WTC11 (cell line): ENCODE measurements around the gene C17orf78. TPM values are rescaled to one million over a fixed set of nuclear protein-coding genes. Genes with fewer than 3 reads are reported as not detected.

ENCODE experiments used
- ATAC-seq: fragments of 200-7000 bp; cut with Tn5 transposase; 2 replicates; pipeline ENCODE4 v1.10.0; 2021; ENCODE audit warnings: mild to moderate bottlenecking, moderate library complexity
- CTCF ChIA-PET: fragments of 300-600 bp; sonication (Branson Sonifier 250); formaldehyde crosslinking; loops from one replicate; lab custom pipeline; 2021; ENCODE audit warnings: antibody characterized with exemption; lab: Charles Lee
- POLR2A ChIA-PET: fragments of 350-600 bp; sonication (Branson Sonifier 250); formaldehyde crosslinking; loops from one replicate; lab custom pipeline; 2021; ENCODE audit warnings: antibody characterized with exemption; lab: Charles Lee
- DNase-seq: peaks from one replicate; pipeline ENCODE4 v3.0.0; 2021; ENCODE audit warnings: low spot score
- H3K27ac Mint-ChIP-seq: 2 replicates; pipeline ENCODE4 v1.8.0; 2021; ENCODE audit warnings: mixed read lengths
- H3K27me3 Mint-ChIP-seq: 2 replicates; pipeline ENCODE4 v1.8.0; 2021; ENCODE audit warnings: low read depth, mild to moderate bottlenecking, moderate library complexity, mixed read lengths
- H3K36me3 Mint-ChIP-seq: 2 replicates; pipeline ENCODE4 v1.8.0; 2021; ENCODE audit warnings: mixed read lengths
- H3K4me1 Mint-ChIP-seq: 2 replicates; pipeline ENCODE4 v1.8.0; 2022; ENCODE audit warnings: mixed read lengths
- H3K4me3 Mint-ChIP-seq: 2 replicates; pipeline ENCODE4 v1.8.0; 2021; ENCODE audit warnings: mild to moderate bottlenecking, moderate library complexity, mixed read lengths
- H3K9me3 Mint-ChIP-seq: 2 replicates; pipeline ENCODE4 v1.8.0; 2021; ENCODE audit warnings: mixed read lengths
- CBFB ChIP-seq: sonication (generic); formaldehyde crosslinking; IDR thresholded peaks from 2 replicates; pipeline ENCODE4 v1.8.1; 2022; ENCODE audit warnings: mild to moderate bottlenecking, low read depth, missing genetic modification reagents
- ETV6 ChIP-seq: sonication (generic); formaldehyde crosslinking; IDR thresholded peaks from 2 replicates; pipeline ENCODE4 v1.8.1; 2022; ENCODE audit warnings: mild to moderate bottlenecking, missing genetic modification reagents
- GRHL2 ChIP-seq: fragments of 250-450 bp; sonication (Bioruptor Pico); IDR thresholded peaks from 2 replicates; pipeline ENCODE4 v1.8.0; 2022; ENCODE audit warnings: mild to moderate bottlenecking, moderate library complexity; ENCODE audit not compliant: insufficient replicate concordance, severe bottlenecking
- IRF2 ChIP-seq: sonication (generic); formaldehyde crosslinking; IDR thresholded peaks from 2 replicates; pipeline ENCODE4 v1.8.0; 2022; ENCODE audit warnings: low read depth, missing genetic modification reagents, borderline replicate concordance
- NFE2L1 ChIP-seq: sonication (generic); formaldehyde crosslinking; IDR thresholded peaks from 2 replicates; pipeline ENCODE4 v1.8.1; 2023; ENCODE audit warnings: missing genetic modification reagents
- NR1H2 ChIP-seq: sonication (generic); formaldehyde crosslinking; IDR thresholded peaks from 2 replicates; pipeline ENCODE4 v1.9.0; 2021; ENCODE audit warnings: mild to moderate bottlenecking, moderate library complexity, missing genetic modification reagents
- SMAD4 ChIP-seq: sonication (generic); formaldehyde crosslinking; IDR thresholded peaks from 2 replicates; pipeline ENCODE4 v1.8.0; 2022; ENCODE audit warnings: mild to moderate bottlenecking, missing genetic modification reagents
- SP1 ChIP-seq: sonication (generic); formaldehyde crosslinking; conservative IDR thresholded peaks from 2 replicates; pipeline ENCODE4 v1.8.1; 2022; ENCODE audit warnings: missing genetic modification reagents
- TP53 ChIP-seq: sonication (generic); formaldehyde crosslinking; IDR thresholded peaks from 2 replicates; pipeline ENCODE4 v1.8.1; 2023; ENCODE audit warnings: mild to moderate bottlenecking, missing genetic modification reagents
- ZNF138 ChIP-seq: sonication (generic); formaldehyde crosslinking; conservative IDR thresholded peaks from 2 replicates; pipeline ENCODE4 v1.8.1; 2022; ENCODE audit warnings: mild to moderate bottlenecking, moderate library complexity, missing genetic modification reagents
- ZNF423 ChIP-seq: fragments of 250-450 bp; sonication (Bioruptor Pico); IDR thresholded peaks from 2 replicates; pipeline ENCODE4 v2.1.2; 2022; ENCODE audit warnings: mild to moderate bottlenecking, moderate library complexity
- ZNF671 ChIP-seq: fragments of 250-450 bp; sonication (Bioruptor Pico); IDR thresholded peaks from 2 replicates; pipeline ENCODE4 v1.8.0; 2021; ENCODE audit warnings: mild to moderate bottlenecking
- total RNA-seq: library from RNA; stranded (reverse); gene quantifications from 3 replicates; pipeline ENCODE4 v1.2.3, GENCODE V29; 2021
- TF ChIP-seq, protein P1 (sequence below): sonication (generic); formaldehyde crosslinking; IDR thresholded peaks from 2 replicates; pipeline ENCODE4 v1.8.0; 2022; ENCODE audit warnings: mild to moderate bottlenecking, missing genetic modification reagents
- TF ChIP-seq, protein P2 (sequence below): sonication (generic); formaldehyde crosslinking; IDR thresholded peaks from 2 replicates; pipeline ENCODE4 v1.8.1; 2023; ENCODE audit warnings: mild to moderate bottlenecking, missing genetic modification reagents, moderate library complexity
- TF ChIP-seq, protein P3 (sequence below): fragments of 200-600 bp; IDR thresholded peaks from 2 replicates; pipeline ENCODE4 v1.8.0; 2022; ENCODE audit warnings: antibody characterized with exemption

The C17orf78 gene
- total RNA-seq, 1 experiment from 2014 or later: not detected

DNA sequence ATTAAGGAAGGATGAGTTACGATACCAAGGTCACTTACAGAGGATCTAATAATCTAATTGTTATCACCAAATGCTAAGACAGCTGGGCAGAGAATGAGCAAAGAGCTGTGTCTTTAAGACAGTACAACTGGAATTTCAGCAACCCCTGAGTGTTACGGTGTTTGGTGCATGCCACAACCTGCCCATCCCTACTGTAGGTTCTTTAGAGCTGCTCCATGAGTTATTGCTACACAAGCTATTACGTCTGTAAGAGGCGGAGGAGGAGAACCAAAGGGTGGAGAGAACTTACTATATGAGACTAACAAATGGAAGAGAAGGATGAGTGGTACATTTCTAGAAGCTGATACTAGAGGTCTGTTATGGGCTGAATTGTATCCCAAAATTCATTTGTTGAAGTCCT, 14.2 kb upstream of the C17orf78 start:
- POLR2A ChIA-PET: no interaction called here
- TF ChIP-seq ZNF423 (CRISPR knock-in tag): no peak
- TF ChIP-seq TP53 (CRISPR knock-in tag): no peak
- no peak for TF ChIP-seq IRF2
- no peak for TF ChIP-seq GRHL2 (CRISPR knock-in tag)
- TF ChIP-seq NR1H2 (CRISPR knock-in tag): no peak
- TF ChIP-seq, all 79 proteins: peak for 0
- H3K9me3 Mint-ChIP-seq: no peaks in the 10 kb centered on the region
- ATAC-seq: no peak
- peaks cover 3% of the 10 kb centered on the region; the same call in 1 of the 2 replicates for H3K36me3 Mint-ChIP-seq
- DNase-seq: no peak
- H3K4me3 Mint-ChIP-seq: no peak overlapping the region
- H3K4me1 Mint-ChIP-seq: peaks cover 35% of the 10 kb centered on the region
- no peaks in the 10 kb centered on the region for H3K27me3 Mint-ChIP-seq
- CTCF ChIA-PET: interaction anchor here (0.7 to 2.3 kb wide), 4 partner anchors 10 to 62 kb away, joined by 3 to 10 read pairs (median 3); no protein-coding TSS in a partner anchor
- H3K27ac Mint-ChIP-seq: no peak overlapping the region

DNA sequence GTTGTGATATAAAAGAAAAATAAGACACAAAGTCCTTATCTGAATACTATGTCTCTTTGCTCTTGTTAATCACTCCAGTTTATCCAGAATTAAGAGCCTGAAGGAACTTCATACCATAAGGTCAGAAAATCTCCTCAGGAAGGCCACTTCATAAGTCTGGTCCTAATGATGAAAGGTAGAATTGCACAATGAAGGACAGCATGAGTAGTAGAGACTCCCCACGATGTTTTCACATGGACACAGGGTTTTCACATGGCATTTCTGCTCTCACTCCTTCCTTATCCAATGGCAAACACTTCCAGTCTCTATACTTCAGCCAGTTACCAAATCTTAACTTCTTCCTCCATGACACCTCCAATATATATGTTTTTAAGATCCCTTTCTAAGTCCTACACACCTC, 10.2 kb upstream of the C17orf78 start:
- Mint-ChIP-seq H3K27me3 (no peaks in the 10 kb centered on the region), H3K27ac (no peak overlapping the region), H3K36me3 (no peaks in the 10 kb centered on the region), H3K4me1 (peaks cover 7% of the 10 kb centered on the region), H3K9me3 (no peaks in the 10 kb centered on the region), H3K4me3 (no peak overlapping the region)
- DNase-seq (no peak), ATAC-seq (no peak)
- no peak for TF ChIP-seq ZNF138 (CRISPR knock-in tag)
- TF ChIP-seq, protein P1, sequence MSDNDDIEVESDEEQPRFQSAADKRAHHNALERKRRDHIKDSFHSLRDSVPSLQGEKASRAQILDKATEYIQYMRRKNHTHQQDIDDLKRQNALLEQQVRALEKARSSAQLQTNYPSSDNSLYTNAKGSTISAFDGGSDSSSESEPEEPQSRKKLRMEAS: no peak
- TF ChIP-seq NFE2L1 (CRISPR knock-in tag): no peak
- no peak for TF ChIP-seq SMAD4
- TF ChIP-seq CBFB: no peak
- TF ChIP-seq ZNF671 (CRISPR knock-in tag): no peak
- ChIA-PET CTCF (interaction anchor here (1.2 to 2.0 kb wide), 2 partner anchors 8 to 11 kb away, joined by 4 to 9 read pairs; partner anchors contain the start of gene C17orf78), POLR2A (no interaction called here)

DNA sequence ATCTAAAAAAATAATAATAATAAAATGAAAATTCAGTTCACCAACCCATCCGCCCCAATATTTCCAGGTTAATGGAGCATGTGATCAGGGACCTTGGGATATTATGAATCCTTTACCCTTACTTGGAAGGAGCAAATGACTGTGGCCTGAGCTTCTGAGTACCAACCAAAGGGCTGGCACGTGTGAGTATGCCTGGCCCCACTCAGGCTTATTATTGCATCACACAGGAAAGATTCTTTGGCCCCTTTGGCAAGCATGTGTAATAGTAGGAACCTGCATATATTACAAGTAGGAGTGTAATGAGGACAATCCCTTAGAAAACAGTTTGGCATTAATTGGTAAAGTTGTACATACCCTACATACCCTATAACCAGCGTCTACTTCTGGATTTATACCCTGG, 7.2 kb upstream of the C17orf78 start:
- ATAC-seq (no peak), DNase-seq (no peak)
- CTCF ChIA-PET: no interaction called here
- H3K27ac Mint-ChIP-seq: no peak overlapping the region
- TF ChIP-seq SP1 (CRISPR knock-in tag) (no peak), ETV6 (no peak)
- H3K4me1 Mint-ChIP-seq: 0 out of 2 replicates have a peak, but pooled peaks cover 3% of the 10 kb centered on the region
- H3K9me3 Mint-ChIP-seq: no peaks in the 10 kb centered on the region
- no peaks in the 10 kb centered on the region for H3K27me3 Mint-ChIP-seq
- H3K36me3 Mint-ChIP-seq: no peaks in the 10 kb centered on the region
- H3K4me3 Mint-ChIP-seq: no peak overlapping the region
- POLR2A ChIA-PET: no interaction called here

DNA sequence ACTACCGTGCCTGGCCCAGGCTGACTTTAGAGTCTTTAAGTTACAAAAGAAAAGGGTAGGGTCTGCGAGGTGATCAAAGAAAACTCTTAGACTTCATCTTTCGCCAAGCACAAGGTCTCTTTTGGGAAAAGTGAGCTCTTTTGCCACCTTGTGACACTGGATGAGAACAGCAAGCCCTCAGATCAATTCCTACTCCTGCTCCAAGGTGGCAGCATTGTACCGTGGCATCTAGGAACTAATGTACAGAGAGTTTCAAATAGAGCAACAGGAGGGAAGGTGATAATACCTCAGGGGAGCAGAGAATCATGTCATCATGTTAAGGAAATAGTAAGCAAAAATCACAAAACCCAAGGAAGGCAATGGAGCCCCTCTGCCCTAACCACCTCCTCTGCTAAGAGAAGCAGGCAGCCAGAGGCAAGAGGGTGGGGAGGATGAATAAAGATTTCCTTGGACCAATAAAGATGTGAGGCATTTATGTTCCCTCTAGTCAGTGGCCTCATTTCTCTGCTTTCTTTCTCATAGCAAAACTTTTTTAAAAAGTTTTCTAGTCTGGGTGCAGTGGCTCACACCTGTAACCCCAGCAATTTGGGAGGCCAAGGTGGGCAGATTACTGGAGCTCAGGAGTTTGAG, 2.1 kb upstream of the C17orf78 start:
- TF ChIP-seq, protein P2, sequence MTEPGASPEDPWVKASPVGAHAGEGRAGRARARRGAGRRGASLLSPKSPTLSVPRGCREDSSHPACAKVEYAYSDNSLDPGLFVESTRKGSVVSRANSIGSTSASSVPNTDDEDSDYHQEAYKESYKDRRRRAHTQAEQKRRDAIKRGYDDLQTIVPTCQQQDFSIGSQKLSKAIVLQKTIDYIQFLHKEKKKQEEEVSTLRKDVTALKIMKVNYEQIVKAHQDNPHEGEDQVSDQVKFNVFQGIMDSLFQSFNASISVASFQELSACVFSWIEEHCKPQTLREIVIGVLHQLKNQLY (CRISPR knock-in tag): no peak
- TF ChIP-seq, protein P3, sequence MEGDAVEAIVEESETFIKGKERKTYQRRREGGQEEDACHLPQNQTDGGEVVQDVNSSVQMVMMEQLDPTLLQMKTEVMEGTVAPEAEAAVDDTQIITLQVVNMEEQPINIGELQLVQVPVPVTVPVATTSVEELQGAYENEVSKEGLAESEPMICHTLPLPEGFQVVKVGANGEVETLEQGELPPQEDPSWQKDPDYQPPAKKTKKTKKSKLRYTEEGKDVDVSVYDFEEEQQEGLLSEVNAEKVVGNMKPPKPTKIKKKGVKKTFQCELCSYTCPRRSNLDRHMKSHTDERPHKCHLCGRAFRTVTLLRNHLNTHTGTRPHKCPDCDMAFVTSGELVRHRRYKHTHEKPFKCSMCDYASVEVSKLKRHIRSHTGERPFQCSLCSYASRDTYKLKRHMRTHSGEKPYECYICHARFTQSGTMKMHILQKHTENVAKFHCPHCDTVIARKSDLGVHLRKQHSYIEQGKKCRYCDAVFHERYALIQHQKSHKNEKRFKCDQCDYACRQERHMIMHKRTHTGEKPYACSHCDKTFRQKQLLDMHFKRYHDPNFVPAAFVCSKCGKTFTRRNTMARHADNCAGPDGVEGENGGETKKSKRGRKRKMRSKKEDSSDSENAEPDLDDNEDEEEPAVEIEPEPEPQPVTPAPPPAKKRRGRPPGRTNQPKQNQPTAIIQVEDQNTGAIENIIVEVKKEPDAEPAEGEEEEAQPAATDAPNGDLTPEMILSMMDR: peak; percentile 71
- TF ChIP-seq, protein P1: peak; percentile 40; the same call in 1 of the 2 replicates
- Mint-ChIP-seq H3K36me3 (no peaks in the 10 kb centered on the region), H3K4me1 (0 out of 2 replicates have a peak, but pooled peaks cover 3% of the 10 kb centered on the region), H3K4me3 (no peak overlapping the region), H3K9me3 (no peaks in the 10 kb centered on the region), H3K27ac (0 out of 2 replicates have a peak overlapping the region, but pooled peaks have one; percentile 2), H3K27me3 (no peaks in the 10 kb centered on the region)
- DNase-seq: peak; percentile 74
- ChIA-PET POLR2A (interaction anchor here (0.5 to 1.3 kb wide), 3 partner anchors 15 to 356 kb away, joined by 4 to 6 read pairs (median 5); no protein-coding TSS in a partner anchor), CTCF (interaction anchor here (0.5 to 2.4 kb wide), 73 partner anchors 8 to 771 kb away, joined by 3 to 68 read pairs (median 4); partner anchors contain the start of gene LHX1)
- ATAC-seq: peak; percentile 98
